Measurements from ENCODE around the gene BGN. TPM values are rescaled to one million over a fixed set of nuclear protein-coding genes. Genes with fewer than 3 reads are reported as not detected.

BGN gene
- total and polyA plus RNA-seq, 4 experiments from 2014 or later: not detected

DNA sequence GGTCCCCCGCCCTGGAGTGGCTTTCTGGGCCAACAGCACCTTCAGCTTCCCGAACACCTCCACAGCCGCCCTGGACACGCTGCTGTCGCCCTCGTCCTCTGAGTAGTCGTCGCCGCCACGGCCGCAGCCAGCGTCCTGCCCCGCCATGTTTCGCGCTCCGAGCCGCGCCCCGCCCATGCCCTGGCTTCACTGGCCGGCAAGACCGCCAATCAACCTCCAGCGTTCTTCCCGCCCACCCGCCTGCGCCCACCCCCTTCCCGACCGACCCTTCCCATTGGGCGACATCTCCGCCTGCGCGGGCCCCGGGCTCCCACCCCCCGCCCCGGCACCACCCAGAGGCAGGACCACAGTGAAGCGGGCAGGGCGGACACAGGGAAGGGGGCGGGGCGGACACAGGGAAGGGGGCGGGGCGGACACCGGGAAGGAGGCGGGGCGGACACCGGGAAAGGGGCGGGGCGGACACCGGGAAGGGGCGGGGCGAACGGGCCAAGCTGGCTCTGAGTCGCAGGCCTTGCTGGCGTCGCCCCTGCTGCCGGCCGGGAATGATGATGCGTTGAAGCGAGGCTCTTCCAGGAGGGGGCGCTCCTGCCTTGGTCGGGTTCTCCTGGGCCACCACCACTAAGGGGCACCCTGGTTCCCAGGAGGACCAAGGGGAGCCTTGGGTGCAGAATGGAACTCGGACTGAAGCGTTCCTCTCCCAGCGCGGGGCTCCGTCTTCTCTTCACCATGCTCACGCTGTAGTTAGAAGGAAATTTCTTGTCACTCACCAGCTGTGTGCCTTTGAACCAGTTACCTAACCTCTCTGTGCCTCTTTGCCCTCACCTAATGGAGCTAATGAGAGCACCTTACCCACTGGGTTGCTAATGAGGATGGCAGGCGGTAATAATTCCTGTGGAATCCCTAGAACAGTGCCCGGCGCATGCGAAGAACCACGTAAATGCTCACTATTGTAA is 24.1 kb upstream of the BGN start, which contains the start of gene HAUS7:
Gene HAUS7, minus strand, starts transcription at position 166 of the 953 bp plus-strand sequence. Its CDS starts 19 bp downstream, at position 147.
- Histone ChIP-seq H3K27ac (ENCODE audit: low read depth, low read length) (peak within 1 kb of the TSS; percentile 59), H3K27me3 (ENCODE audit: insufficient read depth, low read length) (no peaks in the 10 kb centered on the region), H3K9me3 (ENCODE audit: control insufficient read depth in 1 of 2, low read length in 2 of 2) (no peaks in the 10 kb centered on the region), H3K4me3 (ENCODE audit: low read length in 2 of 2) (peak within 1 kb of the TSS; percentile 42 to 69), H3K36me3 (ENCODE audit: insufficient read depth, low read length) (no peaks in the 10 kb centered on the region), H3K4me1 (ENCODE audit: insufficient read depth, low read length) (peaks cover 31% of the 10 kb centered on the region)
- peaks cover 6 to 21% (median 15%) of the 10 kb centered on the region in 4 donors for H3K4me1 Mint-ChIP-seq
- CTCF ChIA-PET (ENCODE audit: partially characterized antibody): interaction anchor here (1.0 to 7.2 kb wide), 5 partner anchors 10 to 529 kb away, joined by 3 to 63 read pairs (median 8); no protein-coding TSS in a partner anchor
- H3K9me3 Mint-ChIP-seq: no peaks in the 10 kb centered on the region
- DNase-seq: peak; percentile 84 to 89 (median 87)
- POLR2A ChIA-PET (ENCODE audit: partially characterized antibody): interaction anchor here (0.8 to 2.1 kb wide), 4 partner anchors 37 to 529 kb away, joined by 3 to 9 read pairs (median 3); no protein-coding TSS in a partner anchor
- intact Hi-C loops (cut with micrococcal nuclease): loop anchor here (1.0 kb wide), 3 partner anchors 37 to 529 kb away; no protein-coding TSS in a partner anchor
- H3K27me3 Mint-ChIP-seq: no peaks in the 10 kb centered on the region
- H3K27ac Mint-ChIP-seq: peak within 1 kb of the TSS; percentile 59 to 89 (median 82)
- H3K36me3 Mint-ChIP-seq: peaks cover 0 to 3% of the 10 kb centered on the region in 2 donors
- H3K4me3 Mint-ChIP-seq: peak within 1 kb of the TSS; percentile 80 to 87 (median 83)

DNA sequence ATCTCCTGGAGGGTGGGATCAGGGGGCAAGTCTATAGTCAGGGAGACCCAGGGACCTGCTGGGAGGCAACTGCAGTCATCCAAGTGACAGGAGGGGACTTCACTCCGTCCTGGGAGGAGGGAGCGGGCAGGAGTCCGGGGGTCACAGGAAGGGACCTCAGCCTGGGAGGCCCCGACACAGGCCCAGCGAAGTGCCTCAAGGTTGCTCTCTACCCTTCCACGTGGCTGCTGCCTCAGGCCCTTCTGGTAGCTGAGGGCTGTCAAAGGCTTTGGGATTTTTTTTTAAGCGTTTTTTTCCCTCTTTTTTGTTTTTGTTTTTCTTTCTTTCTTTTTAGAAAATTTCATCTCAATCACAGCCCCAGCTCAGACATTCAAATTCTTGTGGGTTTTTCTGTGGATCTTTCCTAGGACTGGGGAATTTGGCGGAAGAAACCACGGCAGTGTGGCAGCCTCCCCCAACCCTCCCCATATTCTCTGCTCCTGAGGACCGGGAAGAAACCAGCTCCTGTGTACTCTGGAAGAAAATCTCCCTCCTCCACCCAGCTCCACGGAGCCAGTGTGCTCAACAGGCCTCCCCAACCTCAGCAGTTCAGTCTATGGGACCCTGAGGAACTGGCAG is 23.0 kb upstream of the BGN start:
- Mint-ChIP-seq H3K27ac (peak overlapping the region in 5 of 7 donors; percentile 6 to 82 (median 54)), H3K4me1 (peaks cover 6 to 24% (median 15%) of the 10 kb centered on the region in 4 donors), H3K9me3 (no peaks in the 10 kb centered on the region), H3K4me3 (peak overlapping the region in 4 of 8 donors; percentile 23 to 67 (median 52)), H3K36me3 (peaks cover 0 to 3% of the 10 kb centered on the region in 2 donors), H3K27me3 (no peaks in the 10 kb centered on the region)
- CTCF ChIA-PET (ENCODE audit: partially characterized antibody): interaction anchor here (1.0 to 7.2 kb wide), 6 partner anchors 11 to 530 kb away, joined by 3 to 63 read pairs (median 6); no protein-coding TSS in a partner anchor
- no peaks in the 10 kb centered on the region for H3K27me3 ChIP-seq (ENCODE audit: insufficient read depth, low read length)
- H3K4me1 ChIP-seq (ENCODE audit: insufficient read depth, low read length): peaks cover 31% of the 10 kb centered on the region
- peak overlapping the region; percentile 59 for H3K27ac ChIP-seq (ENCODE audit: low read depth, low read length)
- H3K36me3 ChIP-seq (ENCODE audit: insufficient read depth, low read length): no peaks in the 10 kb centered on the region
- DNase-seq: no peak
- no peak overlapping the region for H3K4me3 ChIP-seq (ENCODE audit: low read length in 2 of 2)
- intact Hi-C loops (cut with micrococcal nuclease): loop anchor here (1.0 kb wide), 1 partner anchor 36 kb away; no protein-coding TSS in a partner anchor
- POLR2A ChIA-PET (ENCODE audit: partially characterized antibody): interaction anchor here (2.1 kb wide), 1 partner anchor 530 kb away, joined by 9 read pairs; no protein-coding TSS in a partner anchor
- no peaks in the 10 kb centered on the region for H3K9me3 ChIP-seq (ENCODE audit: control insufficient read depth in 1 of 2, low read length in 2 of 2)

DNA sequence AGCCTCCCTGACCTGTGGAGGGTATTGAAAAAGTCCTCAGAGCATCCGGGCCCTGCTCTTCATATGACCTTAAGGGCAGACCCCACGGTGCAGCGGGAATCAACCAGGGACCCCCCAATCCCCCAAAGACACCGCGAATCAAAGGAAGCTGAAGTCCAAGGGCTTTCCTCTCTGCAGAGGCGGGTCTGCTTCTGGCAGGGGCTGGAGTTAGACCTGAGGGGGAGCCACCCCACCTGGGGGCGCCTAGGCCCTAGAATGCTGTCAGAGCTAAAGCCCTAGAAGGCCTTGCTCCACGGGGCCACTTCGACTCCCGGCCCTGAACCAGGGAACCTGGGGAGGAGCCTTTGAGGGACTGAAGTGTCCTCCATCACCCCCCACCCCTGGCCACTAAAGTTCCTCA is 21.7 kb upstream of the BGN start:
- Mint-ChIP-seq H3K36me3 (no peaks in the 10 kb centered on the region), H3K27me3 (no peaks in the 10 kb centered on the region), H3K4me1 (peaks cover 5 to 24% (median 15%) of the 10 kb centered on the region in 4 donors), H3K27ac (peak overlapping the region in 3 of 7 donors; percentile 57 to 89 (median 89)), H3K4me3 (peak overlapping the region in 4 of 8 donors; percentile 35 to 78 (median 48)), H3K9me3 (no peaks in the 10 kb centered on the region)
- Histone ChIP-seq H3K4me3 (ENCODE audit: low read length in 2 of 2) (no peak overlapping the region), H3K9me3 (ENCODE audit: control insufficient read depth in 1 of 2, low read length in 2 of 2) (no peaks in the 10 kb centered on the region), H3K36me3 (ENCODE audit: insufficient read depth, low read length) (no peaks in the 10 kb centered on the region), H3K27ac (ENCODE audit: low read depth, low read length) (no peak overlapping the region), H3K4me1 (ENCODE audit: insufficient read depth, low read length) (peaks cover 31% of the 10 kb centered on the region), H3K27me3 (ENCODE audit: insufficient read depth, low read length) (no peaks in the 10 kb centered on the region)
- intact Hi-C loops (cut with micrococcal nuclease): no loop called here
- CTCF ChIA-PET (ENCODE audit: partially characterized antibody): interaction anchor here (1.2 to 7.2 kb wide), 4 partner anchors 34 to 532 kb away, joined by 3 to 63 read pairs (median 8); no protein-coding TSS in a partner anchor
- POLR2A ChIA-PET (ENCODE audit: partially characterized antibody): interaction anchor here (1.0 kb wide), 1 partner anchor 531 kb away, joined by 3 read pairs; no protein-coding TSS in a partner anchor
- DNase-seq: no peak

DNA sequence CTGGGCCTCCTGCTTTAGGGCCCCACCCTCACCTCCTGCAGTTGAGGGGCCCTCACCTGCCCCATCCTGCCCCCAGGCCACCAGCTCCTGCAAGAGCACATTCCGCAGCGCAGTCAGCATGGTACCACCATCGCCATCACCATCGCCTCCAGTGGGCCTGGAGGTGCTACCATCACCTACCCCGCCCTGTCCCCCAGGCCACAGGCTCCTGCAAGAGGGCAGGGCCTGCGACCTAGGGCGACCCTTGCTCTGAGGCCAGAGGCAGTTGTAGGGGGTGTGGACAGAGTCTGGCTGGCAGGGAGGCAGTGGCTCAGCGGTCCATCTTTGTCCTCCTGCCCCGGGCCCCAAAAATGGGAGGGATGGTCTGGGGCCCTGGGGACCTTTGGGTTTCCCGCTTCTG is 20.5 kb upstream of the BGN start:
- no peaks in the 10 kb centered on the region for H3K36me3 ChIP-seq (ENCODE audit: insufficient read depth, low read length)
- no peaks in the 10 kb centered on the region for H3K9me3 ChIP-seq (ENCODE audit: control insufficient read depth in 1 of 2, low read length in 2 of 2)
- CTCF ChIA-PET (ENCODE audit: partially characterized antibody): interaction anchor here (1.1 to 7.2 kb wide), 3 partner anchors 33 to 517 kb away, joined by 3 to 63 read pairs (median 3); no protein-coding TSS in a partner anchor
- intact Hi-C loops (cut with micrococcal nuclease): no loop called here
- POLR2A ChIA-PET (ENCODE audit: partially characterized antibody): no interaction called here
- H3K4me1 ChIP-seq (ENCODE audit: insufficient read depth, low read length): peaks cover 26% of the 10 kb centered on the region
- no peak overlapping the region for H3K27ac ChIP-seq (ENCODE audit: low read depth, low read length)
- DNase-seq: peak in 1 of 5 donors; percentile 10
- no peak overlapping the region for H3K4me3 ChIP-seq (ENCODE audit: low read length in 2 of 2)
- Mint-ChIP-seq H3K4me1 (peaks cover 2 to 19% (median 9%) of the 10 kb centered on the region in 4 donors), H3K27me3 (no peaks in the 10 kb centered on the region), H3K4me3 (peak overlapping the region in 7 of 8 donors; percentile 2 to 71 (median 51)), H3K36me3 (no peaks in the 10 kb centered on the region), H3K27ac (peak overlapping the region in 1 of 7 donors; percentile 38), H3K9me3 (no peaks in the 10 kb centered on the region)
- no peaks in the 10 kb centered on the region for H3K27me3 ChIP-seq (ENCODE audit: insufficient read depth, low read length)

DNA sequence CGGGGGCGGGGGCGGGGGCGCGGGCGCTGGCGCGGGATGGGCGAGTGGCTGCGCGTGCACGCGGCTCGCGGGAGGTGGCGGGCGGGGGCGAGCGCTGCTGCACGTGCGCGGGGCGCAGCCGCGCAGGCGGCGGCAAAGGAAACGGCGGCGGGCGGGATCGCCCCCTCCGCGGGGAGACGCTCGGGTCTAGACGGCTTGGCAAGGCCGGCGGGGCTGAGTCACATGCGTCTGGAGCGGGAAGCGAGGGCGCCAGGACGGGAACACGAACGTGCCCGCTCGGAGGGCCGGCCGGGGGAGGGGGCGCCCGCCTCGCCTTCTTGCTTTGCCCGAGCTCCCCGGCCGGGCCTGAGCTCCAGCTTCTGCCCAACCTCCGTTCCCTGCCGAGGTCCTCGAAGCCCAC is 20.1 kb upstream of the BGN start:
- peak; percentile 41 to 59 (median 48) for DNase-seq
- ChIA-PET POLR2A (ENCODE audit: partially characterized antibody) (no interaction called here), CTCF (ENCODE audit: partially characterized antibody) (interaction anchor here (1.1 to 7.2 kb wide), 3 partner anchors 32 to 517 kb away, joined by 3 to 63 read pairs (median 3); no protein-coding TSS in a partner anchor)
- no peaks in the 10 kb centered on the region for H3K36me3 Mint-ChIP-seq
- peaks cover 21% of the 10 kb centered on the region for H3K4me1 ChIP-seq (ENCODE audit: insufficient read depth, low read length)
- no peak overlapping the region for H3K27ac Mint-ChIP-seq
- no peaks in the 10 kb centered on the region for H3K9me3 Mint-ChIP-seq
- H3K27me3 ChIP-seq (ENCODE audit: insufficient read depth, low read length): no peaks in the 10 kb centered on the region
- peak overlapping the region in 1 of 2 donors; percentile 19 for H3K4me3 ChIP-seq (ENCODE audit: low read length in 2 of 2)
- no peaks in the 10 kb centered on the region for H3K27me3 Mint-ChIP-seq
- H3K4me1 Mint-ChIP-seq: peaks cover 2 to 14% (median 7%) of the 10 kb centered on the region in 4 donors
- intact Hi-C loops (cut with micrococcal nuclease): no loop called here
- H3K36me3 ChIP-seq (ENCODE audit: insufficient read depth, low read length): no peaks in the 10 kb centered on the region
- peak overlapping the region in 2 of 8 donors; percentile 17 to 57 for H3K4me3 Mint-ChIP-seq
- no peaks in the 10 kb centered on the region for H3K9me3 ChIP-seq (ENCODE audit: control insufficient read depth in 1 of 2, low read length in 2 of 2)
- no peak overlapping the region for H3K27ac ChIP-seq (ENCODE audit: low read depth, low read length)

DNA sequence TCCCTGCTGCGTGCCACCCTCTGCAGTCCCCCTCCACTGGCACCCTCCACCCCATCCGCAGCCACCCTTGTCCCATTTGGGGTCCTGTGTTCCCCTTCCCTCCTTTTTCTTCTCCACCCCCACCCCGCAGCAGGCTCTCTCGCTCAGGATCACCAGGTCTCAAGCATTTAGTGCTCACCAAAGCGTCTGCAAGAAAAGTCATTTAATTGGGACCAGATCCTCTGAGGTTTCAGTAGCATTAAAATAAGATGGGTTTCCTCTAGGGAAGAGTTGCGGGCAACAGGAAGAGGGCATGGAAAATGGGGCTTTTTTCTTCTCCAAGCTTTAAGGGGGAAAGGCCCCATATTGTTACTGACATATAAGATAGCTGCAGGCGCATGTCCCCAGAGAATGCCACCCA is 19.5 kb upstream of the BGN start:
- peaks cover 19% of the 10 kb centered on the region for H3K4me1 ChIP-seq (ENCODE audit: insufficient read depth, low read length)
- H3K27ac ChIP-seq (ENCODE audit: low read depth, low read length): no peak overlapping the region
- ChIA-PET CTCF (ENCODE audit: partially characterized antibody) (interaction anchor here (1.1 to 7.2 kb wide), 2 partner anchors 32 to 134 kb away, joined by 3 to 63 read pairs; no protein-coding TSS in a partner anchor), POLR2A (ENCODE audit: partially characterized antibody) (no interaction called here)
- Mint-ChIP-seq H3K27ac (peak overlapping the region in 1 of 7 donors; percentile 27), H3K4me1 (peaks cover 2 to 11% (median 7%) of the 10 kb centered on the region in 4 donors), H3K4me3 (peak overlapping the region in 7 of 8 donors; percentile 10 to 71 (median 51)), H3K36me3 (no peaks in the 10 kb centered on the region), H3K9me3 (no peaks in the 10 kb centered on the region), H3K27me3 (no peaks in the 10 kb centered on the region)
- no peaks in the 10 kb centered on the region for H3K9me3 ChIP-seq (ENCODE audit: control insufficient read depth in 1 of 2, low read length in 2 of 2)
- intact Hi-C loops (cut with micrococcal nuclease): no loop called here
- H3K27me3 ChIP-seq (ENCODE audit: insufficient read depth, low read length): no peaks in the 10 kb centered on the region
- no peak for DNase-seq
- H3K36me3 ChIP-seq (ENCODE audit: insufficient read depth, low read length): no peaks in the 10 kb centered on the region
- peak overlapping the region in 1 of 2 donors; percentile 19 for H3K4me3 ChIP-seq (ENCODE audit: low read length in 2 of 2)

All from CD4-positive, alpha-beta memory T cell (primary cell).